ENCODE measurements around the gene GCN1. TPM values are rescaled to one million over a fixed set of nuclear protein-coding genes. Genes with fewer than 3 reads are reported as not detected.

Gene GCN1
- total RNA-seq, 2 donors from 2014 or later, result 93.1 to 106 TPM

- Mint-ChIP-seq H3K4me3 (no peak overlapping the region), H3K4me1 (ENCODE audit: low read depth) (peaks cover 17% of the 10 kb centered on the region), H3K27me3 (ENCODE audit: low read depth) (no peaks in the 10 kb centered on the region), H3K36me3 (ENCODE audit: insufficient read depth in 2 of 2) (peaks cover 13 to 35% of the 10 kb centered on the region in 2 donors), H3K9me3 (no peaks in the 10 kb centered on the region), H3K27ac (no peak overlapping the region)
- no peak for DNase-seq
- no peak for ATAC-seq (replicated peaks in 1 of 2)
Measured at GRCh38 chr12:120077260-120077659, 117.3 kb downstream of the GCN1 start.

Other genes starting within 250 kb of the GCN1 start
- 100 to 1,000 TPM; 154 to 180 TPM for gene BICDL1, start 205.5 kb downstream of the GCN1 start, total RNA-seq
- 10 to 100 TPM; 66.2 to 78.9 TPM for gene RAB35, start 78.0 kb downstream of the GCN1 start, total RNA-seq
- gene RPLP0, start 6.4 kb upstream of the GCN1 start, total RNA-seq, result 1,000 to 10,000 TPM; 4,846 to 5,223 TPM
- gene PXN, start 71.0 kb upstream of the GCN1 start, total RNA-seq, result 10 to 100 TPM; 80.5 to 89.6 TPM
- gene RNU4-2, start 97.2 kb upstream of the GCN1 start, total RNA-seq, result 1,000 to 10,000 TPM; 3,117 to 4,201 TPM
- gene RNU4-1, start 98.5 kb upstream of the GCN1 start, total RNA-seq, result 1,000 to 10,000 TPM; 1,839 to 2,627 TPM
- gene SIRT4, start 107.6 kb upstream of the GCN1 start, total RNA-seq, result 1 to 10 TPM; 4.2 to 4.9 TPM
- gene PLA2G1B, start 133.1 kb upstream of the GCN1 start, total RNA-seq, result not detected
- gene MSI1, start 174.4 kb upstream of the GCN1 start, total RNA-seq, result 1 to 10 TPM; 5.6 to 6.6 TPM
- 100 to 1,000 TPM; 282 to 295 TPM for gene COX6A1, start 243.4 kb upstream of the GCN1 start, total RNA-seq

Data from activated T-cell treated with anti-CD3 and anti-CD28 coated beads, Interleukin-2, amount 50 U/mL, for 72 hours (primary cell).